ENCODE results near the gene NTF4. TPM values are rescaled to one million over a fixed set of nuclear protein-coding genes. Genes with fewer than 3 reads are reported as not detected.

Gene NTF4
- total and polyA plus RNA-seq, 2 of the 8 experiments (the other 6 are each of a cell fraction or from before 2014, with no cell fraction given): 3.1 to 6.5 TPM

DNA sequence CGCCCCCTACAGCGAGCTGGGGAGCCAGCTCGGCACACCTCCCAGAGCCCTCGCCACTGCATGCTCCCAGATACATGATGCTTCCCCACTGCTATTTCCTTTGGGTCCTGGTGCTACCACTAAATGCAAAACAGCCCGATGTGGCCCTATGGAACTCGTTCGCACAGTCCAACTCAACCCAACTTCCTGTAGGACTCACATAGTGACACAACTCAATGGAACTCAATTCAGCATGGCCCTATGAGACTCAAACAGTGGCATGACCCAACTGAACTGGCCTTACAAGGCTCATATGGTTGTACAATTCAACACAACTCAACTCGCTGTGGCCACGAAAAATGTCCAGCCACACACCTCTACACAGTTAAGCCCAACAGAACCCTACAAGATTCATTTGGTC is 4.4 kb upstream of the NTF4 start:
- peaks cover 8% of the 10 kb centered on the region for H3K23me2 ChIP-seq (ENCODE audit: low read depth, low read length)
- no peak overlapping the region for H2BK120ac ChIP-seq (replicated peaks; ENCODE audit: low read depth, low read length)
- H3K79me2 ChIP-seq (ENCODE audit: control insufficient read depth in 1 of 2, insufficient read depth in 2 of 2, low read length in 2 of 2): no peaks in the 10 kb centered on the region
- no peak for TF ChIP-seq SP4 (IDR thresholded peaks at IDR 0.05; ENCODE audit: low read length)
- TF ChIP-seq SIN3A (conservative IDR thresholded peaks at IDR 0.05 in 1 of 2, IDR thresholded peaks at IDR 0.05 in 1 of 2; ENCODE audit: low read depth in 1 of 2, low read length in 2 of 2): no peak
- TF ChIP-seq TAF7 (optimal IDR thresholded peaks at IDR 0.05; ENCODE audit: borderline replicate concordance, low read depth, low read length): no peak
- TF ChIP-seq EP300 (IDR thresholded peaks at IDR 0.05; ENCODE audit: borderline replicate concordance in 1 of 2, low read depth in 2 of 2, low read length in 2 of 2): no peak
- TF ChIP-seq POU5F1 (IDR thresholded peaks at IDR 0.05; ENCODE audit: low read depth, low read length): no peak
- no peak overlapping the region for H2BK5ac ChIP-seq (ENCODE audit: low read depth, low read length)
- no peak overlapping the region for H2BK15ac ChIP-seq (ENCODE audit: low read length)
- 0 out of 2 replicates have a peak overlapping the region, but pooled peaks have one; percentile 28 for H2AK5ac ChIP-seq (ENCODE audit: low read depth, low read length)
- H3K27ac ChIP-seq (ENCODE audit: low read depth, low read length): no peak overlapping the region
- no peak overlapping the region for H3K4me3 ChIP-seq (ENCODE audit: extremely low read depth in 1 of 4, insufficient read depth in 2 of 4, low read depth in 3 of 4, low read length in 4 of 4)
- peaks cover 0 to 19% (median 16%) of the 10 kb centered on the region in 4 experiments; a peak in 6 of 7 replicates for H3K4me1 ChIP-seq (replicated peaks in 1 of 4; ENCODE audit: control insufficient read depth in 3 of 4, insufficient read depth in 4 of 4, low read length in 3 of 4)
- no peak overlapping the region for H3K9ac ChIP-seq (replicated peaks in 1 of 4; ENCODE audit: extremely low read depth in 1 of 4, low read depth in 3 of 4, low read length in 3 of 4)
- H3K9me3 ChIP-seq (ENCODE audit: insufficient read depth in 2 of 2, low read depth in 1 of 2, low read length in 1 of 2): peaks cover 0 to 5% of the 10 kb centered on the region in 2 experiments; a peak in 1 of 4 replicates
- H3K4ac ChIP-seq (replicated peaks; ENCODE audit: insufficient read length, low read depth, low read length): no peak overlapping the region
- H2BK12ac ChIP-seq (ENCODE audit: low read depth, low read length): no peak overlapping the region
- H3K4me2 ChIP-seq (ENCODE audit: insufficient read depth in 1 of 2, low read depth in 2 of 2, low read length in 2 of 2): no peak overlapping the region
- ChIA-PET CTCF (ENCODE audit: partially characterized antibody) (interaction anchor here (0.9 to 2.2 kb wide), 9 partner anchors 8 to 259 kb away, joined by 3 to 11 read pairs (median 4); partner anchors contain the start of gene CGB7), POLR2A (ENCODE audit: partially characterized antibody) (interaction anchor here (1.3 to 1.4 kb wide), 3 partner anchors 9 to 197 kb away, joined by 3 to 4 read pairs (median 3); partner anchors contain the start of gene PPP1R15A)
- no peak overlapping the region for H4K8ac ChIP-seq (ENCODE audit: extremely low read depth, insufficient read depth, low read length)
- H3K14ac ChIP-seq (ENCODE audit: insufficient read length): no peak overlapping the region
- H4K20me1 ChIP-seq (replicated peaks in 1 of 2; ENCODE audit: control insufficient read depth in 1 of 2, insufficient read depth in 2 of 2, low read length in 2 of 2): no peaks in the 10 kb centered on the region
- no peak for FAIRE-seq
- no peak overlapping the region for H3K23ac ChIP-seq (ENCODE audit: insufficient read length)
- H2BK20ac ChIP-seq (ENCODE audit: low read length): no peak overlapping the region
- H2AFZ ChIP-seq (ENCODE audit: low read length): no peak overlapping the region
- no peaks in the 10 kb centered on the region for H3K79me1 ChIP-seq (ENCODE audit: low read depth, low read length)
- no peak for DNase-seq (ENCODE audit: low read depth in 1 of 2, low spot score in 2 of 2)
- H4K5ac ChIP-seq (ENCODE audit: insufficient read length, low read depth, low read length): no peak overlapping the region
- H4K91ac ChIP-seq (replicated peaks; ENCODE audit: insufficient read length, low read length): no peak overlapping the region
- H3K36me3 ChIP-seq (ENCODE audit: control insufficient read depth in 2 of 4, insufficient read depth in 4 of 4, low read length in 3 of 4): peaks cover 0 to 4% (median 0%) of the 10 kb centered on the region in 4 experiments; a peak in 1 of 8 replicates
- 91% methylated on average over 9 of the region's 9 CpGs; no CpG with 5 or more reads in 1 of the 2 experiments for WGBS, 2 experiments (ENCODE audit: extremely low coverage in 1 of 2, insufficient coverage in 1 of 2, insufficient read length in 1 of 2, insufficient replicate concordance in 2 of 2, low coverage in 1 of 2, low lambda C conversion rate in 2 of 2, missing lambda C conversion rate in 1 of 2)
- peaks cover 26 to 80% (median 70%) of the 10 kb centered on the region in 4 experiments for H3K27me3 ChIP-seq (replicated peaks in 1 of 4; ENCODE audit: control insufficient read depth in 3 of 4, extremely low read depth in 1 of 4, insufficient read depth in 3 of 4, low read length in 3 of 4)
- no peak overlapping the region for H3K56ac ChIP-seq (replicated peaks; ENCODE audit: insufficient read length, low read depth, low read length)
- no peak overlapping the region for H3K18ac ChIP-seq (ENCODE audit: extremely low read depth, low read length)

Data from H1 (cell line).